Activated naive CD8-positive, alpha-beta T cell treated with anti-CD3 and anti-CD28 coated beads for 36 hours (primary cell): ENCODE measurements around the gene SVIL. TPM values are rescaled to one million over a fixed set of nuclear protein-coding genes. Genes with fewer than 3 reads are reported as not detected.
"Not testable (repeated sequence)": the region's sequence is repeated elsewhere in the genome, so short reads cannot be mapped to it uniquely, and the experiment has no call there.

Source experiments
- DNase-seq: peaks from one replicate; pipeline ENCODE4 v3.0.0; 2021
- H3K27ac Mint-ChIP-seq: one replicate; pipeline ENCODE4 v1.8.0; 2022; ENCODE audit warnings: mild to moderate bottlenecking, moderate library complexity, mixed read lengths
- H3K27me3 Mint-ChIP-seq: one replicate; pipeline ENCODE4 v1.8.0; 2022; ENCODE audit warnings: mild to moderate bottlenecking, mixed read lengths
- H3K36me3 Mint-ChIP-seq: one replicate; pipeline ENCODE4 v1.8.0; 2021; ENCODE audit warnings: mild to moderate bottlenecking, mixed read lengths
- H3K4me1 Mint-ChIP-seq: one replicate; pipeline ENCODE4 v1.8.0; 2021; ENCODE audit warnings: mixed read lengths
- H3K4me3 Mint-ChIP-seq: one replicate; pipeline ENCODE4 v1.8.0; 2022; ENCODE audit warnings: mild to moderate bottlenecking, moderate library complexity, mixed read lengths
- H3K9me3 Mint-ChIP-seq: one replicate; pipeline ENCODE4 v1.8.0; 2022; ENCODE audit warnings: mixed read lengths
- total RNA-seq, 2 experiments: library from RNA; stranded (reverse); gene quantifications; one replicate each; pipeline ENCODE4 v1.2.3, GENCODE V29; 2021

SVIL gene
- total RNA-seq, 2 experiments from 2014 or later, result 8.5 to 9.6 TPM

GRCh38 chr10:29587102-29587749, 47.5 kb downstream of the SVIL start:
- H3K27me3 Mint-ChIP-seq, H3K4me3 Mint-ChIP-seq, H3K36me3 Mint-ChIP-seq, H3K27ac Mint-ChIP-seq, DNase-seq, H3K9me3 Mint-ChIP-seq: not testable (repeated sequence)
- H3K4me1 Mint-ChIP-seq, result peaks cover 11% of the 10 kb centered on the region

GRCh38 chr10:29586509-29586908, 48.3 kb downstream of the SVIL start:
- Mint-ChIP-seq H3K4me3 (no peak overlapping the region), H3K4me1 (peaks cover 13% of the 10 kb centered on the region), H3K27ac (no peak overlapping the region), H3K27me3 (no peaks in the 10 kb centered on the region), H3K9me3 (peaks cover 2% of the 10 kb centered on the region), H3K36me3 (peaks cover 2% of the 10 kb centered on the region)
- no peak for DNase-seq

DNA sequence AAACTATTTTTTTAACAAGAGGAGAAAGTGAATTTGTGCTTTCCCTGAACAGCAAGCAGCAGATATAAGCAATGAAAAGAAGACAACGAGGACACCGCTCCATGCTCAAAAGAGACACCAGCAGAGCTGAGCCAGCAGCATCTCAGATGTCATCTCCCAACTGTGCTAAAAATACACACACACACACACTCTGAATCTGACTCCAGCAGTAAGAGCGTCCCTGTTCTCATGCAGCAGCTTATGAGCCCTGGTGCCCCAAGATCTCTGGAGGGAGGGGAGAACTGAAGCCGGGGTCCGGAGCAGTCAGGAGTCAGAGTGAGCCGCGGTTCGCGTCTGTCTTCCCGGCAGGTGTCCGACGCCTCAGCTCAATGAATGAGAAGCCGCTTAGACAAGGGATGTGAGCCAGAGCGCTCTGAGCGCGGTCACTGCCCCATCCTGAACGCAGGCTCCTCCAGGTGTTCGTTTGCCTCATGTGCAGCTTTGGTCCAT, 49.2 kb downstream of the SVIL start:
- no peak overlapping the region for H3K4me3 Mint-ChIP-seq
- H3K36me3 Mint-ChIP-seq, result peaks cover 2% of the 10 kb centered on the region
- H3K9me3 Mint-ChIP-seq, result peaks cover 2% of the 10 kb centered on the region
- no peak for DNase-seq
- no peaks in the 10 kb centered on the region for H3K27me3 Mint-ChIP-seq
- H3K27ac Mint-ChIP-seq, result no peak overlapping the region
- peaks cover 10% of the 10 kb centered on the region for H3K4me1 Mint-ChIP-seq

DNA sequence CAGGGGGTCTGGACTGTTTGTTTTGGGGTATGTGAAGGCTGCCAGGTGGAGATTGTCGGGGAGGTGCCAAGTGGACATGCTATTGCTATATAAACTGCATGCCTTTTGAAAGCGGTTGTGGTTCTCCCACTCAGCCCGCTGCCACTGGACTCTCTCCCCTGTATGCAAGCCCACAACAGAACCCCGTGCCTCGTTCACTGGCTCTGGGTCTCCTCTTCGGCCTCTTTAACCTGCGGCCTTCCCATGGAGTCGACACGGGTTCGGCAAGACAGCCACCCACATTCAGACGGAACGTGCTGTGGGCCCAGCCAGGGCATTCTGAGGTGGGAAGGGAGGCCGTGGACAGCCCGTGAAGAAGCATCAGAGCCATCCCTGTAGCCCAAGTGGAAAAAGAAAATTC, 50.3 kb downstream of the SVIL start:
- H3K9me3 Mint-ChIP-seq, result peaks cover 2% of the 10 kb centered on the region
- H3K27ac Mint-ChIP-seq, result no peak overlapping the region
- no peak overlapping the region for H3K4me3 Mint-ChIP-seq
- no peaks in the 10 kb centered on the region for H3K27me3 Mint-ChIP-seq
- no peak for DNase-seq
- peaks cover 2% of the 10 kb centered on the region for H3K36me3 Mint-ChIP-seq
- peaks cover 5% of the 10 kb centered on the region for H3K4me1 Mint-ChIP-seq

GRCh38 chr10:29583674-29584073, 51.1 kb downstream of the SVIL start:
- H3K4me3 Mint-ChIP-seq, result no peak overlapping the region
- peaks cover 2% of the 10 kb centered on the region for H3K36me3 Mint-ChIP-seq
- no peak overlapping the region for H3K27ac Mint-ChIP-seq
- H3K27me3 Mint-ChIP-seq, result no peaks in the 10 kb centered on the region
- H3K4me1 Mint-ChIP-seq, result peaks cover 5% of the 10 kb centered on the region
- peaks cover 2% of the 10 kb centered on the region for H3K9me3 Mint-ChIP-seq
- DNase-seq, result no peak

GRCh38 chr10:29582769-29583168, 52.0 kb downstream of the SVIL start:
- not testable (repeated sequence) for H3K27ac Mint-ChIP-seq, H3K36me3 Mint-ChIP-seq, H3K9me3 Mint-ChIP-seq, H3K4me1 Mint-ChIP-seq, DNase-seq, H3K4me3 Mint-ChIP-seq, H3K27me3 Mint-ChIP-seq

- H3K4me3 Mint-ChIP-seq, result no peak overlapping the region
- no peaks in the 10 kb centered on the region for H3K9me3 Mint-ChIP-seq
- no peaks in the 10 kb centered on the region for H3K27me3 Mint-ChIP-seq
- peaks cover 5% of the 10 kb centered on the region for H3K36me3 Mint-ChIP-seq
- DNase-seq, result no peak
- no peak overlapping the region for H3K27ac Mint-ChIP-seq
- peaks cover 8% of the 10 kb centered on the region for H3K4me1 Mint-ChIP-seq
Observed at GRCh38 chr10:29579455-29579970, 55.3 kb downstream of the SVIL start.

DNA sequence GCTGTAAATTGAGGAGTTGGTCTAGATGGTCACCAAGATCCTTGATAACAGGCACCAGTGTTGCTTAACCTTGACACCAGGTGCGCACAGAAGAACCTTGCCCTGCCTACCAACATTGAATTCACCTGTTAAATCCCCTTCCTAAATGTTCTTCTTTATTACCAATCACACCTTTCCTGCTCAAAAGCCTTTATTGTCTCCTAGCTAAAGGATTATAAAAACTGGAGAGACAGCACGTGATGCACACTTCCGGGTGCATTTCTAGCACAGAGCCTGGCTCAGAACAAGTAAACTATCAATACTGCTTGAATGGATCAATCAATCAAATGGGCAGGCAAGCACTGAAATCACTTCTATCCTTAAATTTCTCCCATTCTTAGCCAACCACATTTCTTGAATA, 56.3 kb downstream of the SVIL start:
- Mint-ChIP-seq H3K4me3 (no peak overlapping the region), H3K27me3 (no peaks in the 10 kb centered on the region), H3K27ac (no peak overlapping the region), H3K9me3 (no peaks in the 10 kb centered on the region), H3K4me1 (peaks cover 5% of the 10 kb centered on the region), H3K36me3 (peaks cover 5% of the 10 kb centered on the region)
- DNase-seq, result no peak

DNA sequence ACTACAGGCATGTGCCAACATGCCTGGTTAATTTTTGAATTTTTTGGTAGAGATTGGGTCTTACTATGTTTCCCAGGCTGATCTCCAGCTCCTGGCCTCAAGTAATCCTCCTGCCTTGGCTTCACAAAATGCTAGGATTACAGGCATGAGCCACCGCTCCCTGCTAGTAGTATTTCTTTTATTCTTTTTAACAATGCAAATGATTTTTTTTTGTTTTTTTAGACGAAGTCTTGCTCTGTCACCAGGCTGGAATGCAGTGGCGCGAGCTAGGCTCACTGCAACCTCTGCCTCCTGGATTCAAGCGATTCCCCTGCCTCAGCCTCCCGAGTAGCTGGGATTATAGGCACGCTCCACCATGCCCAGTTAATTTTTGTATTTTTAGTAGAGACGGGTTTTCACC, 58.1 kb downstream of the SVIL start:
- no peaks in the 10 kb centered on the region for H3K27me3 Mint-ChIP-seq
- no peaks in the 10 kb centered on the region for H3K9me3 Mint-ChIP-seq

GRCh38 chr10:29575098-29575455, 59.7 kb downstream of the SVIL start:
- Mint-ChIP-seq H3K27ac (no peak overlapping the region), H3K4me1 (peaks cover 3% of the 10 kb centered on the region), H3K4me3 (no peak overlapping the region), H3K36me3 (peaks cover 5% of the 10 kb centered on the region), H3K9me3 (no peaks in the 10 kb centered on the region), H3K27me3 (no peaks in the 10 kb centered on the region)
- no peak for DNase-seq

More for the DNA sequence above, 58.1 kb downstream of the SVIL start:
- DNase-seq, result no peak
- Mint-ChIP-seq H3K27ac (no peak overlapping the region), H3K4me1 (peaks cover 3% of the 10 kb centered on the region), H3K36me3 (peaks cover 5% of the 10 kb centered on the region), H3K4me3 (no peak overlapping the region)

DNA sequence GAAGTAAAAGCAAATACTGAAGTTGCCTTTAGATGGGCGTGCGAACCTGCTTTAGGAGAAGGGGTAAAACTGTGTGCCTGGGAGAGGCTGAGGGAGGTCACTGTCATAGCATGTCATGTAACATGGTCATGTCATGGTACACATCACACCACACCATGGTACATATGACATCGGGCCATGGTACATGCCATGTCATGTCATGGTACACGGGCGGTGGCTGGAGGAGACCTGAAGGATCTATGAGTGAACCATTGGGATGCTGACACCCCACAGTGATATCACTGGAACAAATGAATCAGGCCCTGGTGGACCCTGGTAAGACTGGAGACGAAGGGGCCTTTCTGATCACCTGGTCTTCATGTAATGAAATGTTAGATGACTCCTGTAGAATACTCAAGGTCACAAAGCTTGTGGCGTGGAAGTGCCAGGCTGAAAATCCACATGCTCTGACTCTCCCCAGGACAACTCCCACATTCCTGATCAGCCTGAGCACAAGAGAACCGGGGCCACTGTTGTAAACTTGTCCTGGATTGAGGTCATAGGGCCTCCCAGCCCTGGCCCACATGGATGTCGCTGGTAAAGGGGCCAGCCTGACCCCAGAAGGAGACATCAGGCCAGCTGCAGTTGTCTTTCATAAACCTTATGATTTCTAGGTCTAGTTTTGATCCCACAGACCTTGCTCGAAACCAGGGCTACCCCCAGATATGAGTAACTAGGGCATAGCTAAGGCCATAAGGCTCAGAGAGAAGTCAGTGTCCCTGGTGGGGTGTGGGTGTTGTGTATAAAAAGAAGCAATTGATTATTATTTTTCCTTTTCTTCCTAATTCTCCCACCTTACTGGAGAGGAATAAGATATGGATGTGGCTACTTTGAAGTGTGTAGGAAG, 60.3 kb downstream of the SVIL start:
- not testable (repeated sequence) for H3K4me1 Mint-ChIP-seq, H3K27ac Mint-ChIP-seq, H3K4me3 Mint-ChIP-seq, H3K9me3 Mint-ChIP-seq, H3K27me3 Mint-ChIP-seq, DNase-seq, H3K36me3 Mint-ChIP-seq

- H3K9me3 Mint-ChIP-seq, H3K4me1 Mint-ChIP-seq, DNase-seq, H3K27me3 Mint-ChIP-seq, H3K27ac Mint-ChIP-seq, H3K4me3 Mint-ChIP-seq, H3K36me3 Mint-ChIP-seq: not testable (repeated sequence)
Observed at GRCh38 chr10:29570248-29570647, 64.5 kb downstream of the SVIL start.

GRCh38 chr10:29569795-29570194, 65.0 kb downstream of the SVIL start:
- DNase-seq, result no peak
- Mint-ChIP-seq H3K4me3 (no peak overlapping the region), H3K27me3 (no peaks in the 10 kb centered on the region), H3K36me3 (no peaks in the 10 kb centered on the region), H3K27ac (no peak overlapping the region), H3K4me1 (peaks cover under 1% of the 10 kb centered on the region), H3K9me3 (no peaks in the 10 kb centered on the region)

- DNase-seq, result no peak
- peaks cover 2% of the 10 kb centered on the region for H3K36me3 Mint-ChIP-seq
- no peak overlapping the region for H3K4me3 Mint-ChIP-seq
- H3K4me1 Mint-ChIP-seq, result peaks cover 5% of the 10 kb centered on the region
- H3K27ac Mint-ChIP-seq, result no peak overlapping the region
- no peaks in the 10 kb centered on the region for H3K9me3 Mint-ChIP-seq
- H3K27me3 Mint-ChIP-seq, result no peaks in the 10 kb centered on the region
Observed at GRCh38 chr10:29567003-29567402, 67.8 kb downstream of the SVIL start.

GRCh38 chr10:29566209-29566608, 68.6 kb downstream of the SVIL start:
- not testable (repeated sequence) for H3K27me3 Mint-ChIP-seq, H3K36me3 Mint-ChIP-seq, H3K27ac Mint-ChIP-seq, H3K4me3 Mint-ChIP-seq, H3K4me1 Mint-ChIP-seq, DNase-seq, H3K9me3 Mint-ChIP-seq
